GM12878 (cell line): Measurements from ENCODE around the gene COPZ1. TPM values are rescaled to one million over a fixed set of nuclear protein-coding genes. Genes with fewer than 3 reads are reported as not detected.

Experiments used
- ATAC-seq: fragments of 200-7000 bp; cut with Tn5 transposase; 3 replicates; pipeline ENCODE4 v1.9.1; 2020; ENCODE audit warnings: mild to moderate bottlenecking, moderate library complexity
- BruUV-seq: library from RNA; stranded (reverse); fragments of 400-500 nt; replicated peaks from 2 replicates; lab custom pipeline; 2021; lab: Mats Ljungman, UMichigan
- CTCF ChIA-PET: fragments of 300-600 bp; sonication (Branson Sonifier 250); formaldehyde crosslinking; extraction: SDS; loops from one replicate; lab custom pipeline; 2021; ENCODE audit warnings: inconsistent platforms; lab: Yijun Ruan, JAX
- POLR2A ChIA-PET: fragments of 350-600 bp; formaldehyde crosslinking; extraction: SDS; loops from one replicate; lab custom pipeline; 2021; ENCODE audit warnings: inconsistent platforms; lab: Charles Lee
- RAD21 ChIA-PET: fragments of 300-600 bp; sonication (Branson Sonifier 250); formaldehyde crosslinking; loops from one replicate; lab custom pipeline; 2023; ENCODE audit warnings: antibody characterized with exemption; ENCODE audit not compliant: unreplicated experiment; lab: Charles Lee
- SMC1A ChIA-PET: fragments of 300-600 bp; sonication (Branson Sonifier 250); formaldehyde crosslinking; loops from one replicate; lab custom pipeline; 2023; ENCODE audit not compliant: unreplicated experiment, uncharacterized antibody; lab: Charles Lee
- DNase-seq: peaks from one replicate; pipeline ENCODE4 v3.0.0-alpha.2; 2011; ENCODE audit warnings: low read depth, low spot score
- FAIRE-seq: peaks from 3 replicates; lab custom pipeline; 2011; peaks lifted over from hg19 to GRCh38; lab: Jason Lieb, UNC
- H2AFZ ChIP-seq: 2 replicates; pipeline ENCODE4 v1.6.0; 2011; ENCODE audit warnings: low read depth, low read length, control low read depth; ENCODE audit not compliant: control insufficient read depth
- H3K27ac ChIP-seq: 2 replicates; pipeline ENCODE4 v1.5.1; 2011; ENCODE audit warnings: control low read depth; ENCODE audit not compliant: control insufficient read depth, insufficient read depth
- H3K27me3 ChIP-seq, 2 experiments: replicated peaks in 1 of 2; 2 replicates each; pipeline versions ENCODE4 v1.6.0 to v1.6.1; 2011; ENCODE audit warnings: low read length in 1 of 2; ENCODE audit not compliant: control insufficient read depth in 2 of 2, insufficient read depth in 2 of 2
- H3K36me3 ChIP-seq, 2 experiments: 2 replicates each; pipeline ENCODE4 v1.5.1; 2011; ENCODE audit warnings: low read length in 1 of 2; ENCODE audit not compliant: control insufficient read depth in 2 of 2, insufficient read depth in 2 of 2
- H3K4me1 ChIP-seq: 2 replicates; pipeline ENCODE4 v1.6.1; 2011; ENCODE audit warnings: mild to moderate bottlenecking, low read length, moderate library complexity, mixed read lengths; ENCODE audit not compliant: control insufficient read depth, insufficient read depth
- H3K4me2 ChIP-seq: 2 replicates; pipeline ENCODE4 v1.6.0; 2011; ENCODE audit warnings: control low read depth; ENCODE audit not compliant: control insufficient read depth, insufficient read depth
- H3K4me3 ChIP-seq: fragments of 200-600 bp; sonication (generic); 2 replicates; pipeline ENCODE4 v1.5.1; 2016
- H3K79me2 ChIP-seq: 2 replicates; pipeline ENCODE4 v1.6.0; 2011; ENCODE audit warnings: low read length; ENCODE audit not compliant: control insufficient read depth, insufficient read depth
- H3K9ac ChIP-seq: 2 replicates; pipeline ENCODE4 v1.8.0; 2011; ENCODE audit warnings: low read length, control low read depth, mixed read lengths; ENCODE audit not compliant: control insufficient read depth, insufficient read depth
- H3K9me3 ChIP-seq: replicated peaks from 3 replicates; pipeline ENCODE4 v1.5.1; 2011; ENCODE audit warnings: mild to moderate bottlenecking, low read length; ENCODE audit not compliant: control insufficient read depth, insufficient read depth
- H4K20me1 ChIP-seq: 2 replicates; pipeline ENCODE4 v1.6.0; 2011; ENCODE audit not compliant: control insufficient read depth, insufficient read depth
- EGR1 ChIP-seq, 2 experiments: IDR thresholded peaks; 1 replicate in 1 of 2; 2 replicates in 1 of 2; pipeline ENCODE4 v1.6.1; 2011 to 2012; ENCODE audit warnings: low read depth in 2 of 2, low read length in 2 of 2, borderline replicate concordance in 1 of 2, mild to moderate bottlenecking in 1 of 2, moderate library complexity in 1 of 2
- ETV6 ChIP-seq, 2 experiments: fragments of 450-650 bp in 1 of 2; IDR thresholded peaks in 1 of 2; conservative IDR thresholded peaks in 1 of 2; 2 replicates each; pipeline ENCODE4 v1.6.1; 2014; ENCODE audit warnings: antibody characterized with exemption in 1 of 2, borderline replicate concordance in 1 of 2, low read depth in 1 of 2, mild to moderate bottlenecking in 1 of 2, moderate library complexity in 1 of 2
- HDGF ChIP-seq: fragments of 450-650 bp; IDR thresholded peaks from 2 replicates; pipeline ENCODE4 v1.6.1; 2016; ENCODE audit warnings: antibody characterized with exemption
- MYC ChIP-seq: IDR thresholded peaks from 2 replicates; pipeline ENCODE4 v1.6.1; 2011; ENCODE audit warnings: mild to moderate bottlenecking, low read length, moderate library complexity, inconsistent platforms; ENCODE audit not compliant: insufficient read depth, insufficient replicate concordance, insufficient read length, severe bottlenecking
- NFXL1 ChIP-seq: fragments of 450-650 bp; IDR thresholded peaks from 2 replicates; pipeline ENCODE4 v1.6.1; 2017; ENCODE audit warnings: antibody characterized with exemption, mild to moderate bottlenecking, borderline replicate concordance
- NR2C2 ChIP-seq: IDR thresholded peaks from 2 replicates; pipeline ENCODE4 v1.6.1; 2011; ENCODE audit warnings: borderline replicate concordance, low read depth; ENCODE audit not compliant: control insufficient read depth, insufficient read length
- NRF1 ChIP-seq: conservative IDR thresholded peaks from 2 replicates; pipeline ENCODE4 v1.6.1; 2011; ENCODE audit warnings: mild to moderate bottlenecking, low read depth, low read length, improper control_type of control experiment
- PRDM15 ChIP-seq: fragments of 450-650 bp; formaldehyde crosslinking; IDR thresholded peaks from 2 replicates; pipeline ENCODE4 v1.4.0; 2020; ENCODE audit warnings: mild to moderate bottlenecking, moderate library complexity
- ZBTB11 ChIP-seq: fragments of 450-650 bp; formaldehyde crosslinking; IDR thresholded peaks from 2 replicates; pipeline ENCODE4 v1.5.0; 2022; ENCODE audit warnings: mild to moderate bottlenecking, missing genetic modification characterization
- ZBTB33 ChIP-seq: fragments of 450-650 bp; IDR thresholded peaks from 2 replicates; pipeline ENCODE4 v1.6.1; 2017; ENCODE audit warnings: mild to moderate bottlenecking
- ZNF207 ChIP-seq: fragments of 450-650 bp; IDR thresholded peaks from 2 replicates; pipeline ENCODE4 v1.6.1; 2014; ENCODE audit warnings: antibody characterized with exemption, mild to moderate bottlenecking, borderline replicate concordance
- WGBS: methylation state at CpG from one replicate; pipeline ENCODE4 v1.1.6; 2016; ENCODE audit warnings: low lambda C conversion rate; ENCODE audit not compliant: insufficient replicate concordance, insufficient coverage; ENCODE audit errors: missing lambda C conversion rate; 5-methylcytosine and 5-hydroxymethylcytosine counted together
- in situ Hi-C: fragments of 300-500 bp; cut with MboI; formaldehyde crosslinking; loops from 9 replicates; pipeline ENCODE4 v1.14.3; 2018; ENCODE audit warnings: mixed read lengths
- intact Hi-C: fragments of 100-400 bp; cut with micrococcal nuclease; formaldehyde crosslinking; loops from one replicate; pipeline ENCODE4 v1.14.2; 2022; ENCODE audit not compliant: unreplicated experiment
- polyA plus RNA-seq, 11 experiments: library from polyadenylated mRNA; depleted of rRNA in 4 of 11; unstranded in 6 of 11; stranded (reverse) in 5 of 11; fragments of >200 nt; fragmentation: Nextera tagmentation in 4 of 11; fragmentation: Illumina TruSeq in 1 of 11; extraction: Ambion mirVana in 4 of 11; extraction: Trizol in 1 of 11; gene quantifications; 1 replicate in 1 of 11; 2 replicates in 10 of 11; pipeline versions ENCODE4 v1.2.1 to v1.2.3, GENCODE V29; 2011 to 2016; ENCODE audit warnings: inconsistent platforms in 2 of 11, missing spikeins in 2 of 11, low read depth in 1 of 11
- total RNA-seq, 4 experiments: library from RNA; depleted of rRNA in 3 of 4; stranded (reverse); fragments of >200 nt in 3 of 4; fragmentation: Illumina TruSeq in 1 of 4; extraction: Trizol in 1 of 4; gene quantifications; 2 replicates each; pipeline versions ENCODE4 v1.2.1 to v1.2.3, GENCODE V29; 2013 to 2021

Gene COPZ1
- total and polyA plus RNA-seq, 10 of the 15 experiments (the other 5 are each of a cell fraction or from before 2014, with no cell fraction given), result 112 to 378 (median 184) TPM

GRCh38 chr12:54292083-54292930 lies 32.6 kb upstream of the COPZ1 start:
- ChIA-PET RAD21 (interaction anchor here (0.6 to 1.7 kb wide), 11 partner anchors 8 to 89 kb away, joined by 3 to 7 read pairs (median 3); partner anchors contain the start of gene COPZ1), SMC1A (interaction anchor here (0.7 to 2.7 kb wide), 12 partner anchors 8 to 206 kb away, joined by 3 to 17 read pairs (median 4); partner anchors contain the start of gene HNRNPA1), CTCF (interaction anchor here (0.7 to 9.5 kb wide), 25 partner anchors 8 to 147 kb away, joined by 3 to 116 read pairs (median 7); partner anchors contain the start of genes CBX5, COPZ1, HNRNPA1 and NFE2), POLR2A (interaction anchor here (0.9 to 3.0 kb wide), 5 partner anchors 12 to 67 kb away, joined by 3 to 20 read pairs (median 6); partner anchors contain the start of genes CBX5, COPZ1 and HNRNPA1)
- Histone ChIP-seq H3K9me3 (no peaks in the 10 kb centered on the region), H4K20me1 (no peaks in the 10 kb centered on the region; the same call in 1 of the 2 replicates), H3K27ac (no peak overlapping the region), H3K27me3 (no peaks in the 10 kb centered on the region; a peak in 2 of 4 replicates), H3K4me1 (no peaks in the 10 kb centered on the region), H3K79me2 (no peaks in the 10 kb centered on the region), H3K9ac (no peak overlapping the region), H3K4me2 (no peak overlapping the region), H3K36me3 (peaks cover 4 to 6% of the 10 kb centered on the region in 2 experiments), H2AFZ (no peak overlapping the region), H3K4me3 (no peak overlapping the region)
- ATAC-seq (no peak), FAIRE-seq (no peak), DNase-seq (no peak)
- in situ Hi-C loops (no loop called here), intact Hi-C loops (no loop called here)
- 93% methylated on average over 30 of the region's 30 CpGs for WGBS
- BruUV-seq, result no TSS peak
- TF ChIP-seq EGR1 (IDR thresholded peaks at IDR 0.05; ENCODE audit: borderline replicate concordance in 1 of 2, low read depth in 2 of 2, low read length in 2 of 2) (no peak), NRF1 (no peak), ETV6 (conservative IDR thresholded peaks at IDR 0.05 in 1 of 2, IDR thresholded peaks at IDR 0.05 in 1 of 2; ENCODE audit: borderline replicate concordance in 1 of 2, low read depth in 1 of 2) (no peak), ZNF207 (no peak), ZBTB11 (CRISPR knock-in tag) (no peak), HDGF (no peak), NFXL1 (no peak), MYC (no peak), NR2C2 (no peak), ZBTB33 (no peak), PRDM15 (CRISPR knock-in tag) (no peak)
